ENCODE measurements around the gene PHLDA1. TPM values are rescaled to one million over a fixed set of nuclear protein-coding genes. Genes with fewer than 3 reads are reported as not detected.

The PHLDA1 gene
- total and polyA plus RNA-seq, 2 of the 4 experiments (the other 2 are of a cell fraction), result 27.8 to 32.4 TPM

DNA sequence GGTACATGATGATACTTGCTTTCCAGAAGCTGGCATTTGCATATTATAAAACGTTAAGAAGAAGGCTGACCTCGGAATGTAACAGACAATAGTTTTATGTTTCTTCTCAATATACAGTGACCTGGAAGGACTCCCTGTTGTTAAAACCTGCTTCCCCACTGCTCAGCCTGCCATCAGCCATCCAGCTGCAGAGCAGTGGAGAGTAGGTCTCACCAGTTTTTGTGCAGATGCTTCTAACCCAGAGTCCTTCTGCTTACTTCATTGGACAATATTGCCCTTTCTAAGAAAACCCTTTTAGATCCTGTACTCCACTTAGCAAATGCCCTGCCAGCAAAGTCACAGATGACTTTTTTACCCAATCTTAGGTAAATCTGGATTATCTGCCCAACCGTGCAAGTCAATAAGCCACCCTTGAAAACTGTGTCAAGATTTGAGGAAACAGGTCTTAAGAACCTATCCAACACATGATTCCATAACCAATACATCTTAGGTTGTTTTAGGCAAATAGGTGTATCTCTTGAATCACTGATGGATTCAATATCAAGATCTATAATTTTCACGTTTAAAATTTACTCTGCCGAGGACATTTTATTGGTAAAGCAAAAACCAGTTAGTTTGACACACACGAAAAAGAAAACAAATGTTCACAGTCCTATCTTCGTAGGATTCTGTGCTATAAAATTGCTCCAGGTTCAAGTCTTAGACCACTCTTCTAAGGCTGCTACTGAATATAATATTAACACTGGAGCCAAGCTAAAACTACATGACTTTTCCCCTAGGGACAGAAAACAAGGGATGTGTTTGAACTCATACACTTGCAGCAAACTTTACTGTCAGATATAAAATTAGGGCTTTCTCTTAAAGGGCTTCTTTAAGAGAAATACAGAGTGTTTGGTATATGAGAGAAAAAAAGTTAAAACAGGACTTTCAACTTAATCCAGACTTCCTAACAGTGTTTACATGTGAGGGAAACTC lies 5.7 kb downstream of the PHLDA1 start:
- Histone ChIP-seq H4K20me1 (ENCODE audit: insufficient read depth, low read length) (peaks cover 28% of the 10 kb centered on the region), H4K91ac (ENCODE audit: insufficient read depth, low read depth, low read length) (0 out of 2 replicates have a peak overlapping the region, but pooled peaks have one; percentile 5), H3K14ac (replicated peaks; ENCODE audit: low read depth, low read length) (peak overlapping the region; percentile 9; the same call in 1 of the 2 replicates), H2AK9ac (replicated peaks; ENCODE audit: low read depth, low read length, poor library complexity) (no peak overlapping the region), H3K9ac (ENCODE audit: low read depth, low read length) (no peak overlapping the region), H3K23ac (ENCODE audit: low read depth, low read length) (peak overlapping the region; percentile 49; the same call in 1 of the 2 replicates), H3K9me3 (ENCODE audit: control insufficient read depth, insufficient read depth, low read length) (no peaks in the 10 kb centered on the region), H2BK120ac (ENCODE audit: low read depth, low read length) (peak overlapping the region; percentile 21), H3K36me3 (ENCODE audit: control insufficient read depth, insufficient read depth, low read length) (peaks cover 28% of the 10 kb centered on the region), H4K5ac (ENCODE audit: low read depth, low read length) (0 out of 2 replicates have a peak overlapping the region, but pooled peaks have one; percentile 2), H3K4me1 (ENCODE audit: control insufficient read depth, insufficient read depth, low read length) (peaks cover 4% of the 10 kb centered on the region), H3K18ac (ENCODE audit: low read depth, low read length) (no peak overlapping the region; the same call in 1 of the 2 replicates), H3K4me3 (ENCODE audit: insufficient read depth, low read depth, low read length) (no peak overlapping the region), H2AFZ (replicated peaks; ENCODE audit: low read length, poor library complexity) (no peak overlapping the region), H3K4ac (ENCODE audit: low read depth, low read length) (peak overlapping the region; percentile 62), H3K79me1 (ENCODE audit: low read depth in 1 of 2, low read length in 2 of 2) (peaks cover 0 to 17% of the 10 kb centered on the region in 2 experiments; a peak in 2 of 4 replicates), H3K27ac (ENCODE audit: insufficient read depth, low read length) (peak overlapping the region; percentile 75), H2BK20ac (ENCODE audit: low read depth, low read length) (0 out of 2 replicates have a peak overlapping the region, but pooled peaks have one; percentile 7), H3K27me3 (ENCODE audit: control insufficient read depth, insufficient read depth, low read length) (no peaks in the 10 kb centered on the region), H2AK5ac (ENCODE audit: low read depth, low read length) (0 out of 2 replicates have a peak overlapping the region, but pooled peaks have one; percentile 12), H3K4me2 (ENCODE audit: low read depth, low read length) (no peak overlapping the region; the same call in 1 of the 2 replicates), H2BK15ac (ENCODE audit: low read depth, low read length) (no peak overlapping the region), H3K56ac (ENCODE audit: extremely low read depth, insufficient read depth, low read length) (peak overlapping the region; percentile 31; the same call in 1 of the 2 replicates), H2BK5ac (ENCODE audit: low read depth, low read length, poor library complexity, severe bottlenecking) (peak overlapping the region; percentile 82), H3K9me1 (ENCODE audit: insufficient read depth, low read length) (no peaks in the 10 kb centered on the region; the same call in 1 of the 2 replicates), H4K8ac (ENCODE audit: low read depth in 2 of 2, low read length in 2 of 2) (peak overlapping the region in 1 of 2 experiments; percentile 20; a peak in 2 of 4 replicates)
- CTCF ChIA-PET, result interaction anchor here (1.0 kb wide), 2 partner anchors 46 to 502 kb away, joined by 3 read pairs; no protein-coding TSS in a partner anchor
- POLR2A ChIA-PET (ENCODE audit: unreplicated experiment), result interaction anchor here (0.5 to 1.7 kb wide), 8 partner anchors 7 to 429 kb away, joined by 3 to 8 read pairs (median 4); no protein-coding TSS in a partner anchor
- no CpG with 5 or more reads among the region's 7 CpGs for WGBS, 2 experiments (ENCODE audit: extremely low coverage in 2 of 2, insufficient read length in 1 of 2)
- dilution Hi-C loops (cut with HindIII; ENCODE audit: low sequenced_read_pairs, unreplicated experiment), result no loop called here
- intact Hi-C loops (cut with micrococcal nuclease), result loop anchor here (1.0 to 5.0 kb wide), 6 partner anchors 48 to 499 kb away; no protein-coding TSS in a partner anchor
- TF ChIP-seq SMC3 (IDR thresholded peaks at IDR 0.05; ENCODE audit: low read depth, low read length) (peak; percentile 1; the same call in 1 of the 2 replicates), NFE2L2 (IDR thresholded peaks at IDR 0.05; ENCODE audit: low read depth, low read length) (no peak), POLR2A (IDR thresholded peaks at IDR 0.05; ENCODE audit: low read depth, low read length) (peak; percentile 83)
- no TSS peak for BruUV-seq (replicated peaks)
- DNase-seq (peak; percentile 75), ATAC-seq (ENCODE audit: low read depth) (peak; percentile 19)
- in situ Hi-C loops (cut with MboI; ENCODE audit: low sequenced_read_pairs), result loop anchor here (5.0 to 25.0 kb wide), 3 partner anchors 209 to 689 kb away; partner anchors contain the start of genes CAPS2 and GLIPR1L1
